ENCODE data around the gene ZBP1.

- TF ChIP-seq CTCF (IDR thresholded peaks at IDR 0.05; ENCODE audit: low read depth, low read length, poor library complexity, severe bottlenecking) (no peak), EZH2phosphoT487 (IDR thresholded peaks at IDR 0.05; ENCODE audit: borderline replicate concordance, low read length) (no peak)
Measured at GRCh38 chr20:57628047-57628961, 8.1 kb upstream of the ZBP1 start.
